NCI-H526 treated with DMSO at 0.1 percent for 48 hours (cell line): Measurements from ENCODE around the gene ELANE.

Experiments
- DNase-seq: peaks from one replicate; lab custom pipeline; 2025; lab: John Stamatoyannopoulos, UW

Gene ELANE

DNA sequence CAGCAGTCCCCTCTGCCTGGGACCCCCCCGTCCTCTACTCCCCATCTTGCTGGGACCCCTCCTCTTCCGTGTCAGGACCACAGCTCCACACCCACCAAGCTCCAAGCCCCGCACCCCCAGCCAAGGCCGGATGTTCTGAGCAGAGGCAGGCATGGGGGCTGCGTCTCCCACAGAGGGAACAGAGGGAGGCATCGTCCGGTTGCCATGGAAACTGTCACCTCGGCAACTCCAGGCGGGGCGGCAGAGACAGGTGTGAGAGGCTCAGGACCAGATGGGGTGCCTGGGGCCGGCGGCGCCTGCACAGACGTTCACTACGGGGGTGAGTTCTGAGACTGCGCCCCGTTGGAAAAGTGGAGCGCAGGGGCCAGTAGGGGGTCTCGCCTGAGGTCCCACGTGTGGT is 46.6 kb downstream of the ELANE start:
- no peak for DNase-seq

GRCh38 chr19:899336-900042 is 47.4 kb downstream of the ELANE start:
- no peak for DNase-seq

DNA sequence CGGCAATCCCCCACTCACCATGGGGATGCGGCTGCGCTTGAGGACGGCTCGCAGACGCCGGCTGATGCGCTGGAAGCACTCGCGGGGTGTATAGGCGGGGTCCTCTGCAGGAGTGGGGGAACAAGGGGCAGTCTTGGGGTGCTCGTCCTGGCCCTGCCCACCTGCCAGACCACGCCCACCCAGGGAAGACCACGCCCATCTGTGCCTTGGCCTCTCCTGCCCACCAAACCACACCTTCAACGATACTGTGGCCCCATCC is 47.9 kb downstream of the ELANE start:
- no peak for DNase-seq

DNA sequence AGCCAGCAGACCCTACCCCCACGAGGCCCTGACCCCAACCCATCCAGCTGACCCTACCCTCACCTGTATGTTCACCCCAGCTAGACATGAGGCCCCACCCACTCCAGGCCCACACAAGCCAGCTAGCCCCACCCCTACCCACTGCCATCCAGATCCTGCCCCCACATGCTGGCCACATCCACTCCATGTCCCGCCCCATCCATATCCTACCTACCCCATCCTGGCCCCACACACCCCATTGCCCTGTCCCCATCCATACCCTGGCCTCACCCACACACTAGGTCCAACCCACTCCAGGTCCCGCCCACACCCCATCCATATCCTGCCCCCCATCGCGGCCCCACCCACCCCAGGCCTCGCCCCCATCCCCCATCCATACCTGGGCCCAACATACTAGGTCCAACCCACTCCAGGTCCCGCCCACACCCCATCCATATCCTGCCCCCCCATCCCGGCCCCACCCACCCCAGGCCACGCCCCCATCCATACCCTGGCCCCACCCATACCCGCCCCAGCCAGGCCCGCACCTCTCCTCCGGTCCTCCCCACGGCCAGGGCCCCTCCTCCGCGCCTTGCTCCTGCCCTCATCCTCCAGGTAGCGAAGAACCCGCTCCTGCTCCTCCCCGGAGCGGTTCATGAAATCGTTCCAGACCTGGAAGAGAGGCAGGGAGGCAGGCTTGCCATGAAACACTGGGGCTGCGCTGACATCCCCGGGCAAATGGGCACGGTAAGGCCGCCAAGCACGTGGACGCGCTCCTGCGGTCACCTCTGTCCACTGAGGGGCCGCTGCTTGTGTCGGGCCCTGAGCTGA is 48.4 kb downstream of the ELANE start:
- no peak for DNase-seq

DNA sequence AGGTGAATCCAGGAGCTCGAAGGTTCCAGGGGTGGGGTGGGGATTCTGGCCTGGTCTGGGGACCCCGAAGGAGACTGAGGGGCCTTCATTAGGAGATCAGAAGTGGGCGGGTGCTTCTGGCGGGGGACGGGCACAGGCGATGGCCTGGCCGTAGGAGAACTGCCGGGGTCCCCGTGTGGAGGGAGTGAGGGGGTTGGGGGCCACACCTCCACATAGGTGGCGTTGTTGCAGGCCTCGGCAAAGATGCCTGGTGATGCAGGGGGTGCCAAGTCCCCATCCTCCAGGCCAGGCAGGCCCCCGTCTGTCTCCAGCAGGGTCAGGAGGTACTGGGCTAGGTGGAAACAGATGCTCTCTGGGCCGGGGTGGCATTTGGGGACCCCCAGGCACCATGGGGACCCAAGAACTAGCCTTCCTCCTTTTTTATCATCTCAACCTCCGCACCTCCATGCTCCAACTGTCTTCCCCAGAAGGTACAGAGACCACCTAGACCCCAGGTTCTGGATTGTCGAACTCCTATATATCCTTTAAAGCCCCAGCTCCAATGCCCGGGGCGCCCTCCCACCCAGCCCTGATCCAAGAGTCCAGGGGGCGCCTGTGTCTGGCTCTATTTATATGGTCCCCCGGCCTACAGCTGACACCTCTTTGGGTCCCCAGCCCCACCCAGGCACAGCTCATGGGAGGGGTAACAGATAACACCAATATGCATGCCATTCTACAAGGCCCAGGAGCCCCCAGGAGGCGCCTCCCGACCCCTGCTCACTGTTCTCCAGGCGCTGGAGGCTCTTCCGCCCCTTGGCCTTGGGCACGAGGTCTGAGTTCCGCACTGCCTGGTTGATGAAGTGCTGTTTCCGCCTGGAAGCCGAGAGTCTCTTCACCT is 49.4 kb downstream of the ELANE start:
- no peak for DNase-seq

- DNase-seq: no peak
Measured at GRCh38 chr19:902093-902370, 49.9 kb downstream of the ELANE start.

DNA sequence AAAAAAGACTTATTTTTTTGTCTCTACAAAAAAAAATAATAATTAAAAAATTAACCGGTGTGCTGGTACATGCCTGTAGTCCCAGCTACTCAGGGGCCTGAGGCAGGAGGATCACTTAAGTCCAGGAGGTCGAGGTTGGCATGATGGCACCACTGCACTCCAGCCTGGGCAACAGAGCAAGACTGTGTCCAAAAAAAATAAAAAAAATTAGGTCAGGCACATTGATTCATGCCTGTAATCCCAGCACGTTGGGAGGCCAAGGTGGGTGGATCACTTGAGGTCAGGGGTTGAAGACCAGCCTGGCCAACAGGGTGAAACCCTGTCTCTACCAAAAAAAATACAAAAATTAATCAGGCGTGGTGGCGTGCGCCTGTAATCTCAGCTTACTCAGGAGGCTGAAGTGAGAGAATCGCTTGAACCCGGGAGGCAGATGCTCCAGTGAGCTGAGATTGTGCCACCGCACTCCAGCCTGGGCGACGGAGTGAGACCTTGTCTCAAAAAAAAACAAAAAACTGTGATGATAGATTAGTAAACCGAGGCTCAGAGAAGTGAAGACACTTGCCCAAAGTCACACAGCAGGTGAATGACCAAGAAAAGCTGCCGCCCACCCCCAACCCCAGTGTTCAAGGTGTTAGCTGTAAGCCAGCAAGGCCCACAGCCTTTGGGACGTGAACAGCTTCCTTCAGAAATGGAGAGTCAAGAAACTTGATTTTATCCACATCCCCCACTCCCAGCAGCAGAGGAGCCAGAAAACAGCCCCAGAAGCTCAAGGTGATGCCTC is 50.5 kb downstream of the ELANE start:
- DNase-seq: no peak

GRCh38 chr19:903266-903797 is 51.2 kb downstream of the ELANE start:
- DNase-seq: no peak

DNA sequence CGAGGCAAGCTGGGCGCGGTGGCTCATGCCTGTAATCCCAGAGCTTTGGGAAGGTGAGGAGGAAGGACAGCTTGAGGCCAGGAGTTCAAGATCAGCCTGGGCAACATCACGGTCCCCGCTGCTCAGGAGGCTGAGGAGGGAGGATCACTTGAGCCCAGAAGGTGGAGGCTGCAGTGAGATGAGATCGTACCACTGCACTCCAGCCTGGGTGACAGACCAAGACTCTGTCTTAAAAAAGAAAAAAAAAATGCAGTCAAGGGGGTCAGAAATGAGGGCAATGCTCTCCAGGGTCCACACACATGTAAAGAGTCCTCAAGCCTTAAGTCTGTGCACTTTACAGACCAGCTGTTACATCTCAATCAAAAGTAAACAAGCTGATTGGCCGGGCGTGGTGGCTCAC is 52.4 kb downstream of the ELANE start:
- DNase-seq: no peak
